DLD1 (cell line): ENCODE data around the gene DHX16.
"Not testable (repeated sequence)": the region's sequence is repeated elsewhere in the genome, so short reads cannot be mapped to it uniquely, and the experiment has no call there.

Experiments
- in situ Hi-C: cut with HindIII; loops from 2 replicates; pipeline ENCODE4 v1.10.0; 2017; ENCODE audit warnings: low sequenced_read_pairs

The DHX16 gene

GRCh38 chr6:30672445-30673253, at the start of gene DHX16:
Gene DHX16 (minus strand): TSS chr6:30673006. CDS start chr6:30672841, 165 bp downstream.
- in situ Hi-C loops, result no loop called here

- in situ Hi-C loops, result not testable (repeated sequence)
Measured at GRCh38 chr6:30722025-30722279, 49.1 kb upstream of the DHX16 start.

GRCh38 chr6:30721198-30722024, 48.6 kb upstream of the DHX16 start:
- in situ Hi-C loops, result no loop called here

DNA sequence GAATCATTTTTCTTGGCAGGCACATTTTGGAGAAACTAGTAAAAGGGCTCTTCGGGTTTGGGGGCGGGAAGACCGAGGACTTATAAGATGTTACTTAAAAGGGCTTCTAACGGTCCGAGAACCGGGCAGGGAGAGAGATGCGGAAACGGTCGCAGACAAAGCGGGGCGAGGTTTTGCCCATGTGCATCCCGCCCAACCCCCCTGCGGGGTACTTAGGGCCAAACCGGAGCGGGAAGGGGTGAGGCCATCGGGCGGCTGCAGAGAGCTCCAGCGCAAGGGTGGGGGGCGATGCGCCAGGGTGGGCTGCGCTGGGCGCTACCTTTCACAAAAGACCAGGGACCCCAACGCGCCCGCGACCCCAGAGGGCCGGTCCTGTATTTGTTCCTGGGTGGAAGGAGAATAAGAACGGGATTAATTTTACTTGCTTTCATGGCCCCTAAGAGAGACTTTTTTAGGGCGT, 48.0 kb upstream of the DHX16 start:
- in situ Hi-C loops, result no loop called here

- in situ Hi-C loops, result no loop called here
Measured at GRCh38 chr6:30719791-30720737, 47.3 kb upstream of the DHX16 start, which contains the start of gene TUBB. Gene TUBB (plus strand): TSS chr6:30720352. CDS start chr6:30720507, 155 bp downstream.

DNA sequence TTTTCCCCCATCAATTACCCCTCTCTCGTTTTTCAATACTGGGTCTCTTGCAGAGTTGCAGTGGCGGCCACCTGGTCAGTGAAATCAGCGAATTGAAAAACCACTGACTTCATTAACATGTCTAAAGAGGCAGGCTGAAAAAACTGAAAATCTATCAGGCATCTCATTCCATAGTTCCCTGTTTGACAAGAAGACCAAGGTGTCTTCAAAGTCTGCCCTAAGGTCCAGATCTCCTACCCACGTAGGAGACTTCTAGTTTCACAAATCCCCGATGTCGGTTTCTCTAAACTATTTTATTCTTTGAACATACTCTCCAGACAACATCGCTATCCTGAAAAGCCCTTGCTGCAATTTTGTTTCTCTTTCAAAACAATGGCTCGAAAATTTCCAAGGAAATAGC, 46.5 kb upstream of the DHX16 start:
- in situ Hi-C loops, result no loop called here

- in situ Hi-C loops, result not testable (repeated sequence)
Measured at GRCh38 chr6:30717845-30718720, 45.3 kb upstream of the DHX16 start.

- in situ Hi-C loops, result no loop called here
Measured at GRCh38 chr6:30717129-30717844, 44.5 kb upstream of the DHX16 start, which contains the start of gene MDC1. Gene MDC1 (minus strand): TSS chr6:30717281. CDS start chr6:30715175, 2,106 bp downstream.

DNA sequence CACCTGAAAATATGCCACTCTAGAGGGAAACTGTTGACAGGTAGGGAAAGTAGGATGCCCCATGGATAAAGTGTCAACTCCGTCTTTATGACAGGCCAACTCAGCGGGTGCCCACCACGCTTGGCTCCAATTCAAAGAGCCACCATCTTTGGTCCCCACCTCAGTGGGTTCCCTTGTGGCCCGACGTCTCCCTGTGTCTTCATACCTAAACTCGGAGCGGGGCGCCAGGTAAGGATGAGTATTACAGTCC, 44.0 kb upstream of the DHX16 start:
- in situ Hi-C loops, result no loop called here

DNA sequence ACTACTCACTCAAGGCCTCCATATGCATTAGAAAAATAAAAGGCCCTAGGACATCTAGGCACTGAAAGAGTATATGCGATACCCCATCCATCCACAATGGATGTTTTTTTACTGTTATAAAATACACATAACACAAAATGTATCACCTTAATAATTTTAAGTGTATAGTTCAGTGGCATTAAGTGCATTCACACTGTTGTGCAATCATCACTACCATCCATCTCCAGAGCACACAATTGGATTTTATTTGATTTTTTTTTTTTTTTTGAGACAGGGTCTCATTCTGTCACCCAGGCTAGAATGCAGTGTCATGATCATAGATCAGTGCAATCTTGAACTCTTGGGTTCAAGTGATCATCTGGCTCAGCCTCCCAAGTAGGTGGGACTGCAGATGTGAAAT, 41.5 kb upstream of the DHX16 start:
- in situ Hi-C loops, result no loop called here

DNA sequence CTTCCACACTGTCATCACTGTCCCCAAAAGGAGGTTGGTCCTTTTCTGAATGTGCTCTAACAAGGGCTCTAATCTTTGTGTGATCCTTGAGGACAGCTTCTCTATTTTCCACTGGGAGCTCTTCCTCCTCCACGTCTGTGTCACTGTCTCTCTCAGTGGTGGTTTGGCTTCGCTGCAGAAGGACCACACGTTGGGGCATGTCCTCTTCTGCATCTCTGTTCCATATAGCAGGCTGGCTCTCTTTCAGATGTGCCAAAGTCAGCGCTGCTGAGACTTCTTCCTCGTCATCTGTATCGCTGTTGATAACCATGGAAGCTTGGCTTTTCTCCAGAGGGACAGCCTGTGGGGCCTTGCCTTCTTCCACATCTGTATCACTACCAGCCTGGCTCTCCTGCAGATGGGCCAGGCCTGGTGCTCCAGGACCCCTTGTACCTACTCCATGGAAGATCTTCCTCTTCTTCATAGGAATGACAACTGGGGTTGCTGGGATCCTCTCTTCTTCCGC, 39.7 kb upstream of the DHX16 start:
- in situ Hi-C loops, result no loop called here

DNA sequence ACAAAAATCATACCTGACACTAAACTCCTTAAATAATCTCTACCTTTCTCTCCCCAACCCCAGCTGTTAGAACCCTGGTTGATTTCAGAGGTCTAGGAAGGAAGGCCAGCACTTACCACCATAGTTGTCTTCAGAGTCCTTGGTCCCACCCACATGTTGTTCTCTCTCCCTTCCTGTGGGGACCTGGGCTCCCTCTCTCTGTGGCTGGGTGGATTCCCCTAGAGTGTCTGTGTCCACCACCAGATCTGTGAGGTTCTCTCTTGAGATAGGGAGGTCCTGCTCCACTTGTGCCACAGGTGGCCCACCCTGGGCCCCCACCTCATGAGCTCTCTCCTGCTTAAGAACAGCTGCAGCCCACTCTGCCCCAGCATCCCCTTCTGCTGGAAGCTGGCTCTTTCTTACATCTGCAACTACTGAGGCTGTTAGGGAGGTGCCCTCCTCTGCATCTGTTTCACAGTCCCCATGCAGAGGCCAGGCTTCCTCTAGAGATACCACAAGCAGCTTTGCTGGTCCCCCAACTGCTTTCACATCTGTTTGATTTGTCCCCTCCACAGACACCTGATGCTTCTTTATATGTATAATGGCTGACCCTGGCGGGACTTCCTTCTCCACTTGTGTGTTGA, 39.1 kb upstream of the DHX16 start:
- in situ Hi-C loops, result no loop called here

GRCh38 chr6:30709101-30709868, 36.5 kb upstream of the DHX16 start:
- in situ Hi-C loops, result no loop called here

DNA sequence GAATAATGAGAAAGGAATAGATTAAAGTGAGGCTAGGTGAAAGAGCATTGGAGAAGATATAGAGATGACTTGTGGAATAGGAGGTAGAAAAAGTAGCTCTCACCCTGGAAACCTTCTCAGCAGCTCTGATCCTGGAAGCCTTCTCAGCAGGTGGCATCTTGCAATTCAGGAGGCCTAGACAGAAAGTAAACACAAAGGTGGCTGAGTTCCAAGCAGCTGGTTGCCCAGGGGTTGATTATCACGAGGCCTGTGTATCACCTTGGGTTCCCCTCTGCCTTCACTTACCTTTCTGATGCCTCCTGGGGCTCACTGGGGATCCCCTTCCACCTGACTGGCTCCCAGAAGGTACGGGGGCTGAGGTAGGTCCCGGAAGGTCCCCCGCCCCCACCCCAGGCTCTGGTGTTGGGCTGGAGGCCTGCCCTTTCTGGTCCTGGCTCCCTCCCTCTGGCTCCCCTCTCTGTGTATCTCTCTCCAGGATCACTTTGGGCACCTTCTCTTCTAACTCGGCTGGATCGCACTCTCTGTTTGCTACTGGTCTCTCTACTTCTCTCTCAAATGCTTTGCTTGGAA, 34.6 kb upstream of the DHX16 start:
- in situ Hi-C loops, result no loop called here

- in situ Hi-C loops, result no loop called here
Measured at GRCh38 chr6:30705620-30706019, 32.8 kb upstream of the DHX16 start.

GRCh38 chr6:30703821-30704220, 31.0 kb upstream of the DHX16 start:
- in situ Hi-C loops, result no loop called here

DNA sequence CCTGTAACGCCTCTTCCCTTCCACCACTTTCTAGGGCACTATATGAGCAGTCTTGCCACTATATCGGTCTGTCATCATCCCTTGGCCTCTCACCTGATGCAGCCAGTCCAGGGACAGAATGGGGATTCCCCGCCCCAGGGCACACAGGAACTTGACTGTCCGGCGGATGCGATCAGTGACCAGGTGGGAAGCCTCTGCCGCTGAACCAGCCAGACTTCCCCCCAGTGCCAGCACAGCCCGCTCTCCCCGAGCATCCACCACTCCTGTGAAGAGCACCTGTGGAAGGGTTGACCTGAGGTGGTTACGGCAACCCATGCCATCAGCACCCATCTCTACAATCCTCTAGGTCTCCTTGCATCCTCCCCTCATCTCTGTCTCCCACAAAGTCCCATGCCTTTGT, 30.2 kb upstream of the DHX16 start:
- in situ Hi-C loops, result no loop called here

DNA sequence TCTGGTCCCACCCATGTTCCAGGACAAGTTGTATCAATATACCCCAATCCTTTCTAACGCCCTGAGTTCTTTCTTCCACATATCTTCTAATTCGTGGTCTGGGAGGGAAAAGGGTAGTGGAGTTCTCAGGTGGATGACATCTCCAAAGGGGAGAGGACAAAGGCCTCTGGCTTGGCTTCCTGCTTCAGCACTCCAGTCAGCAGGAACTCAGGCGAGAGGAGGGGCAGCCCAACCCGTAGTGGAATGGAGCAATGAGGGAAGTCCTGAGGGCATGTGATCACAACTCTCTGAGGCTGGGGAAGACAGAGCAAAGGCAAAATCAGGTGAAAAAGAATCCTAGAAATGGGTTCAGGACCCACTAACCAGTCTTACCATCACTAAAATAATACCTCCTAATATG, 27.5 kb upstream of the DHX16 start:
- in situ Hi-C loops, result no loop called here
